Tibial nerve (tissue), 4 donors: ENCODE results near the gene MPRIP. TPM values are rescaled to one million over a fixed set of nuclear protein-coding genes. Genes with fewer than 3 reads are reported as not detected.
"Not testable (repeated sequence)": the region's sequence is repeated elsewhere in the genome, so short reads cannot be mapped to it uniquely, and the experiment has no call there.

Experiments used
- DNase-seq, 2 donors: peaks; one replicate each; pipeline ENCODE4 v3.0.0-alpha.2; 2019; ENCODE audit warnings: low spot score in 2 of 2
- H3K27ac ChIP-seq, 4 donors: fragments of 200-600 bp; sonication (generic) in 3 of 4; one replicate each; pipeline ENCODE4 v1.5.1; 2017 to 2019; ENCODE audit warnings: mild to moderate bottlenecking in 1 of 4
- H3K27me3 ChIP-seq, 2 donors: fragments of 200-600 bp; sonication (generic) in 1 of 2; one replicate each; pipeline versions ENCODE4 v1.5.1 to v1.6.0; 2017 to 2019
- H3K36me3 ChIP-seq, 3 donors: fragments of 200-600 bp; sonication (generic); one replicate each; pipeline ENCODE4 v1.5.1; 2018 to 2019
- H3K4me1 ChIP-seq, 4 donors: fragments of 200-600 bp; sonication (generic) in 3 of 4; one replicate each; pipeline ENCODE4 v1.5.1; 2017 to 2019
- H3K4me3 ChIP-seq, 4 donors: fragments of 200-600 bp; sonication (generic) in 3 of 4; one replicate each; pipeline ENCODE4 v1.5.1; 2017 to 2019; ENCODE audit warnings: mild to moderate bottlenecking in 1 of 4, moderate library complexity in 1 of 4
- H3K9me3 ChIP-seq, 4 donors: fragments of 200-600 bp; sonication (generic) in 3 of 4; one replicate each; pipeline ENCODE4 v1.5.1; 2017 to 2019
- CTCF ChIP-seq, 5 experiments: fragments of 200-600 bp in 3 of 5; fragments of 450-650 bp in 2 of 5; sonication (generic) in 3 of 5; IDR thresholded peaks; one replicate each; pipeline ENCODE4 v1.5.1; 2016 to 2019; ENCODE audit warnings: antibody characterized with exemption in 5 of 5, mild to moderate bottlenecking in 3 of 5, moderate library complexity in 2 of 5
- EP300 ChIP-seq, 2 donors: sonication (generic); formaldehyde crosslinking; IDR thresholded peaks; one replicate each; pipeline ENCODE4 v1.6.1; 2017; ENCODE audit warnings: antibody characterized with exemption in 2 of 2, mild to moderate bottlenecking in 1 of 2
- POLR2A ChIP-seq, 2 donors: fragments of 450-650 bp; IDR thresholded peaks; one replicate each; pipeline ENCODE4 v1.6.1; 2017; ENCODE audit warnings: antibody characterized with exemption in 2 of 2, mild to moderate bottlenecking in 2 of 2, moderate library complexity in 2 of 2
- WGBS, 2 donors: methylation state at CpG; one replicate each; pipeline ENCODE4 v1.1.5; 2018; 5-methylcytosine and 5-hydroxymethylcytosine counted together
- total RNA-seq, 4 donors: library from RNA; depleted of rRNA; stranded (reverse); fragments of >200 nt; gene quantifications; one replicate each; pipeline ENCODE4 v1.1.0, GENCODE V29; 2016

Gene MPRIP
- total RNA-seq, 4 donors from 2014 or later = 216 to 291 (median 265) TPM

- Histone ChIP-seq H3K9me3 (no peaks in the 10 kb centered on the region), H3K27me3 (no peaks in the 10 kb centered on the region), H3K4me1 (peaks cover 0 to 11% (median 0%) of the 10 kb centered on the region in 4 donors), H3K4me3 (no peak overlapping the region), H3K36me3 (peaks cover 0 to 48% (median 0%) of the 10 kb centered on the region in 3 donors), H3K27ac (peak overlapping the region in 2 of 4 donors; percentile 11 to 19)
- 59 to 64% methylated on average over 10 of the region's 10 CpGs for WGBS, 2 donors
- no peak for DNase-seq
- TF ChIP-seq POLR2A (IDR thresholded peaks at IDR 0.05) (no peak), EP300 (IDR thresholded peaks at IDR 0.05) (no peak), CTCF (IDR thresholded peaks at IDR 0.05) (no peak)
These were observed 149.7 kb downstream of the MPRIP start for GRCh38 chr17:17191961-17192381.

DNA sequence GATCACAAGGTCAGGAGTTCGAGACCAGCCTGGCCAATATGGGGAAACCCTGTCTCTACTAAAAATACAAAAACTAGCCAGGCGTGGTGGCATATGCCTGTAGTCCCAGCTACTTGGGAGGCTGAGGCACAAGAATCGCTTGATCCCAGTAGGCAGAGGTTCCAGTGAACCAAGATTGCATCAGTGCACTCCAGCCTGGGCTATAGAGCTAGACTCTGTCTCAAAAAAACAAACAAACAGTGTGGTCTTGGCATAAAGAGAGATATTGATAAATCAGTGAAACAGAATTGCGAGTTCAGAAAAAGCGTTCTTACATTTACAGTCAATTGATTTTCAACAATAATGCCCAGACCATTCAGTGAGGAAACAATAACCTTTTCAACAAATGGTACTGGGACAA is 153.2 kb downstream of the MPRIP start:
- H3K4me3 ChIP-seq, H3K27me3 ChIP-seq, H3K9me3 ChIP-seq, DNase-seq, H3K27ac ChIP-seq: not testable (repeated sequence)
- WGBS, 2 donors = 73 to 84% methylated on average over 5 of the region's 5 CpGs
- peaks cover 0 to 13% (median 0%) of the 10 kb centered on the region in 3 donors for H3K36me3 ChIP-seq
- peaks cover 0 to 18% (median 4%) of the 10 kb centered on the region in 4 donors for H3K4me1 ChIP-seq

DNA sequence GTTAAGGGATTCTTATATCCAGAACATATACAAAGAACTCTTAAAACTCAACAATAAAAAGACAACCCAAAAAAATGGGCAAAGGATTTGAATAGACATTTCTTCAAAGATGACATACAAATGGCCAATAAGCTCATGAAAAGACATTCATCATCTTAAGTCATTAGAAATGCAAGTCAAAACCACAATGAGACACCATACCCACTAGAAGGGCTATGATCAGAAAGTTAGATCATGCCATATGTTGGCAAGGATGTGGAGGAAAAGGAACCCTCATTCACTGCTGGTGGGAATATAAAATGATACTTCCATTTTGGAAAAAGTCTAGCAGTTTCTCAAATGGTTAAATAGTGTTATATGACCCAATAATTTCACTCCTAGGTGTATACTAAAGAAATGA is 154.5 kb downstream of the MPRIP start:
- Histone ChIP-seq H3K4me3 (no peak overlapping the region), H3K27ac (no peak overlapping the region), H3K36me3 (peaks cover 0 to 8% (median 0%) of the 10 kb centered on the region in 3 donors), H3K4me1 (peaks cover 0 to 27% (median 12%) of the 10 kb centered on the region in 4 donors), H3K27me3 (no peaks in the 10 kb centered on the region), H3K9me3 (no peaks in the 10 kb centered on the region)
- DNase-seq = no peak
- TF ChIP-seq EP300 (IDR thresholded peaks at IDR 0.05) = no peak
- TF ChIP-seq POLR2A (IDR thresholded peaks at IDR 0.05) = no peak
- no peak for TF ChIP-seq CTCF (IDR thresholded peaks at IDR 0.05)

DNA sequence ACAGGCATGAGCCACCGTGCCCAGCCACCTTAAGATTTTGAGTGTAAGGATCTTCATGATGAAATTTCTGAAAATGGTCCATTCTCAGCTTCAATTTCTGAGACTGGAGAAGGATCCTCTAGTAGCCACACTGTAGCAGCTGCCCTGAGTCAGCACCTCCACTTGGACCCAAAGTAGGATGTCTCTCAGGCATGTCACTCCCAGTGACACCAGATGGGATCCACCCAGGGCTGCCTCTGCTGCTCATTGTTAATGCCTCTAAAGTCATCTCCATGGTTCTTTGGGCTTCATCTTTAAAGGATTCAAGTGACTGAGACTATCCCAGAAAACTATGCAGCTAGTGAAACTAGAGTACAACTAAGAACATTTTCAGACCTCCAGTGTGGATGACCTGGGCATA is 156.0 kb downstream of the MPRIP start:
- Histone ChIP-seq H3K4me3 (no peak overlapping the region), H3K27me3 (no peaks in the 10 kb centered on the region), H3K27ac (no peak overlapping the region), H3K4me1 (peaks cover 0 to 37% (median 14%) of the 10 kb centered on the region in 4 donors), H3K36me3 (peaks cover 0 to 15% (median 0%) of the 10 kb centered on the region in 3 donors), H3K9me3 (no peaks in the 10 kb centered on the region)
- DNase-seq = no peak
- TF ChIP-seq POLR2A (IDR thresholded peaks at IDR 0.05) (no peak), CTCF (IDR thresholded peaks at IDR 0.05) (no peak), EP300 (IDR thresholded peaks at IDR 0.05) (no peak)
- WGBS, 2 donors = 42 to 100% methylated on average over 1 of the region's 1 CpG

GRCh38 chr17:17200311-17200710 is 158.1 kb downstream of the MPRIP start:
- H3K9me3 ChIP-seq = no peaks in the 10 kb centered on the region
- peaks cover 0 to 58% (median 30%) of the 10 kb centered on the region in 4 donors for H3K4me1 ChIP-seq
- no peak for TF ChIP-seq EP300 (IDR thresholded peaks at IDR 0.05)
- no peak for TF ChIP-seq POLR2A (IDR thresholded peaks at IDR 0.05)
- no peak for TF ChIP-seq CTCF (IDR thresholded peaks at IDR 0.05)
- H3K4me3 ChIP-seq = no peak overlapping the region
- no peaks in the 10 kb centered on the region for H3K27me3 ChIP-seq
- no peak for DNase-seq
- H3K36me3 ChIP-seq = peaks cover 0 to 15% (median 0%) of the 10 kb centered on the region in 3 donors
- H3K27ac ChIP-seq = peak overlapping the region in 2 of 4 donors; percentile 80 to 83
- 36 to 41% methylated on average over 7 of the region's 7 CpGs for WGBS, 2 donors

GRCh38 chr17:17200831-17201230 is 158.6 kb downstream of the MPRIP start:
- DNase-seq = peak in 1 of 2 donors; percentile 53
- Histone ChIP-seq H3K36me3 (peaks cover 0 to 15% (median 0%) of the 10 kb centered on the region in 3 donors), H3K27ac (peak overlapping the region in 3 of 4 donors; percentile 9 to 83 (median 80)), H3K27me3 (no peaks in the 10 kb centered on the region), H3K9me3 (no peaks in the 10 kb centered on the region), H3K4me1 (peaks cover 0 to 63% (median 35%) of the 10 kb centered on the region in 4 donors), H3K4me3 (no peak overlapping the region)
- TF ChIP-seq EP300 (IDR thresholded peaks at IDR 0.05) (no peak), POLR2A (IDR thresholded peaks at IDR 0.05) (no peak), CTCF (IDR thresholded peaks at IDR 0.05) (no peak)
- WGBS, 2 donors = 16 to 24% methylated on average over 5 of the region's 5 CpGs
